Melanocyte of skin (primary cell): ENCODE results near the gene TRIM34. TPM values are rescaled to one million over a fixed set of nuclear protein-coding genes. Genes with fewer than 3 reads are reported as not detected.

Experiments used
- total RNA-seq, 2 donors: library from RNA; depleted of rRNA; stranded (reverse); fragments of >200 nt; gene quantifications; 2 replicates each; pipeline ENCODE4 v1.2.3, GENCODE V29; 2012

Gene TRIM34
- total RNA-seq, result 10 to 100 TPM; 19.3 to 26.6 TPM

GRCh38 chr11:5624489-5625279 is at the start of gene TRIM34:
Gene TRIM34, plus strand, starts transcription at chr11:5625001. Its CDS starts 7,331 bp downstream, at chr11:5632332.

GRCh38 chr11:5580577-5580976 is 44.2 kb upstream of the TRIM34 start, which contains the start of gene OR52B6:
Gene OR52B6, plus strand, starts transcription at chr11:5580877. Its CDS starts 0 bp downstream, at chr11:5580877.

GRCh38 chr11:5596607-5597201 is 28.1 kb upstream of the TRIM34 start, which contains the start of gene TRIM6:
Gene TRIM6, plus strand, starts transcription at chr11:5596637. Its CDS starts 261 bp downstream, at chr11:5596898.

GRCh38 chr11:5684646-5685362 is 60.0 kb downstream of the TRIM34 start, which contains the start of gene TRIM5:
Gene TRIM5, minus strand, starts transcription at chr11:5685074. Its CDS starts 4,897 bp downstream, at chr11:5680177.

GRCh38 chr11:5689551-5689983 is 64.8 kb downstream of the TRIM34 start, which contains the start of gene TRIM22:
Gene TRIM22, plus strand, starts transcription at chr11:5689790. Its CDS starts 6,443 bp downstream, at chr11:5696233.

Other genes starting within 250 kb of the TRIM34 start
- not detected for gene OR51M1, start 241.2 kb upstream of the TRIM34 start, total RNA-seq
- not detected for gene OR51Q1, start 202.9 kb upstream of the TRIM34 start, total RNA-seq
- under 1 TPM in 1 of 2 donors, not detected in 1; 0.34 TPM for gene OR51I1, start 183.5 kb upstream of the TRIM34 start, total RNA-seq
- not detected for gene OR51I2, start 175.7 kb upstream of the TRIM34 start, total RNA-seq
- not detected for gene OR52D1, start 136.3 kb upstream of the TRIM34 start, total RNA-seq
- not detected for gene UBQLN3, start 115.0 kb upstream of the TRIM34 start, total RNA-seq
- under 1 TPM in 1 of 2 donors, not detected in 1; 0.34 TPM for gene UBQLNL, start 108.3 kb upstream of the TRIM34 start, total RNA-seq
- gene OR52H1, start 76.5 kb upstream of the TRIM34 start, total RNA-seq, result under 1 TPM in 1 of 2 donors, not detected in 1; 0.69 TPM
- not detected for gene OR52B6, start 44.1 kb upstream of the TRIM34 start, total RNA-seq
- 1 to 10 TPM; 4.5 to 8.7 TPM for gene TRIM6, start 28.4 kb upstream of the TRIM34 start, total RNA-seq
- 10 to 100 TPM; 66.8 to 72.6 TPM for gene TRIM5, start 60.1 kb downstream of the TRIM34 start, total RNA-seq
- 100 to 1,000 TPM; 117 to 188 TPM for gene TRIM22, start 64.8 kb downstream of the TRIM34 start, total RNA-seq
- not detected for gene OR56B1, start 111.4 kb downstream of the TRIM34 start, total RNA-seq
- not detected for gene OR52N4, start 129.2 kb downstream of the TRIM34 start, total RNA-seq
- not detected for gene OR52N5, start 158.4 kb downstream of the TRIM34 start, total RNA-seq
- not detected for gene OR52N1, start 166.3 kb downstream of the TRIM34 start, total RNA-seq
- gene OR52N2, start 183.9 kb downstream of the TRIM34 start, total RNA-seq, result not detected
- under 1 TPM in 1 of 2 donors, not detected in 1; 0.69 TPM for gene OR52E6, start 216.9 kb downstream of the TRIM34 start, total RNA-seq
- not detected for gene OR52E8, start 232.7 kb downstream of the TRIM34 start, total RNA-seq